GM12878 (cell line): ENCODE results near the gene SPTBN1. TPM values are rescaled to one million over a fixed set of nuclear protein-coding genes. Genes with fewer than 3 reads are reported as not detected.

Source experiments
- CHD4 ChIP-seq: fragments of 200-600 bp; sonication (generic); IDR thresholded peaks from 2 replicates; pipeline ENCODE4 v1.6.1; 2016; ENCODE audit warnings: mild to moderate bottlenecking
- MTA3 ChIP-seq: IDR thresholded peaks from 2 replicates; pipeline ENCODE4 v1.6.1; 2012; ENCODE audit warnings: low read length, inconsistent platforms, borderline replicate concordance
- MXI1 ChIP-seq: fragments of 150-350 bp; IDR thresholded peaks from 2 replicates; pipeline ENCODE4 v1.6.1; 2011; ENCODE audit warnings: low read depth, mild to moderate bottlenecking, inconsistent platforms, low read length, improper control_type of control experiment
- NBN ChIP-seq: fragments of 450-650 bp; IDR thresholded peaks from 2 replicates; pipeline ENCODE4 v1.6.1; 2016
- RAD51 ChIP-seq: fragments of 450-650 bp; IDR thresholded peaks from 2 replicates; pipeline ENCODE4 v1.6.1; 2016; ENCODE audit warnings: moderate library complexity, mild to moderate bottlenecking, inconsistent platforms
- RB1 ChIP-seq: fragments of 450-650 bp; formaldehyde crosslinking; IDR thresholded peaks from 2 replicates; pipeline ENCODE4 v1.6.1; 2017; ENCODE audit warnings: mild to moderate bottlenecking, borderline replicate concordance
- RUNX3 ChIP-seq: IDR thresholded peaks from 2 replicates; pipeline ENCODE4 v1.6.1; 2012; ENCODE audit warnings: low read length, inconsistent platforms
- TARDBP ChIP-seq: IDR thresholded peaks from 2 replicates; pipeline ENCODE4 v1.6.1; 2016; ENCODE audit warnings: borderline replicate concordance
- polyA plus RNA-seq, 11 experiments: library from polyadenylated mRNA; depleted of rRNA in 4 of 11; unstranded in 6 of 11; stranded (reverse) in 5 of 11; fragments of >200 nt; fragmentation: Nextera tagmentation in 4 of 11; fragmentation: Illumina TruSeq in 1 of 11; extraction: Ambion mirVana in 4 of 11; extraction: Trizol in 1 of 11; gene quantifications; 1 replicate in 1 of 11; 2 replicates in 10 of 11; pipeline versions ENCODE4 v1.2.1 to v1.2.3, GENCODE V29; 2011 to 2016; ENCODE audit warnings: inconsistent platforms in 2 of 11, missing spikeins in 2 of 11, low read depth in 1 of 11
- total RNA-seq, 4 experiments: library from RNA; depleted of rRNA in 3 of 4; stranded (reverse); fragments of >200 nt in 3 of 4; fragmentation: Illumina TruSeq in 1 of 4; extraction: Trizol in 1 of 4; gene quantifications; 2 replicates each; pipeline versions ENCODE4 v1.2.1 to v1.2.3, GENCODE V29; 2013 to 2021
- TF ChIP-seq, protein P1 (sequence below): fragments of 450-650 bp; IDR thresholded peaks from 2 replicates; pipeline ENCODE4 v1.6.1; 2017; ENCODE audit warnings: mild to moderate bottlenecking, moderate library complexity
- TF ChIP-seq, protein P2 (sequence below): IDR thresholded peaks from 2 replicates; pipeline ENCODE4 v1.6.1; 2012; ENCODE audit warnings: low read length, inconsistent platforms
- TF ChIP-seq, protein P3 (sequence below): fragments of 450-650 bp; IDR thresholded peaks from 2 replicates; pipeline ENCODE4 v1.6.1; 2017; ENCODE audit warnings: mild to moderate bottlenecking, moderate library complexity
- TF ChIP-seq, protein P4 (sequence below): IDR thresholded peaks from 2 replicates; pipeline ENCODE4 v1.6.1; 2012; ENCODE audit warnings: low read depth, low read length, improper control_type of control experiment
- TF ChIP-seq, protein P5 (sequence below): fragments of 450-650 bp; formaldehyde crosslinking; IDR thresholded peaks from 2 replicates; pipeline ENCODE4 v1.4.0; 2022; ENCODE audit warnings: mild to moderate bottlenecking, moderate library complexity

The SPTBN1 gene
- total and polyA plus RNA-seq, 10 of the 15 experiments (the other 5 are each of a cell fraction or from before 2014, with no cell fraction given): 20.6 to 154 (median 76.7) TPM

DNA sequence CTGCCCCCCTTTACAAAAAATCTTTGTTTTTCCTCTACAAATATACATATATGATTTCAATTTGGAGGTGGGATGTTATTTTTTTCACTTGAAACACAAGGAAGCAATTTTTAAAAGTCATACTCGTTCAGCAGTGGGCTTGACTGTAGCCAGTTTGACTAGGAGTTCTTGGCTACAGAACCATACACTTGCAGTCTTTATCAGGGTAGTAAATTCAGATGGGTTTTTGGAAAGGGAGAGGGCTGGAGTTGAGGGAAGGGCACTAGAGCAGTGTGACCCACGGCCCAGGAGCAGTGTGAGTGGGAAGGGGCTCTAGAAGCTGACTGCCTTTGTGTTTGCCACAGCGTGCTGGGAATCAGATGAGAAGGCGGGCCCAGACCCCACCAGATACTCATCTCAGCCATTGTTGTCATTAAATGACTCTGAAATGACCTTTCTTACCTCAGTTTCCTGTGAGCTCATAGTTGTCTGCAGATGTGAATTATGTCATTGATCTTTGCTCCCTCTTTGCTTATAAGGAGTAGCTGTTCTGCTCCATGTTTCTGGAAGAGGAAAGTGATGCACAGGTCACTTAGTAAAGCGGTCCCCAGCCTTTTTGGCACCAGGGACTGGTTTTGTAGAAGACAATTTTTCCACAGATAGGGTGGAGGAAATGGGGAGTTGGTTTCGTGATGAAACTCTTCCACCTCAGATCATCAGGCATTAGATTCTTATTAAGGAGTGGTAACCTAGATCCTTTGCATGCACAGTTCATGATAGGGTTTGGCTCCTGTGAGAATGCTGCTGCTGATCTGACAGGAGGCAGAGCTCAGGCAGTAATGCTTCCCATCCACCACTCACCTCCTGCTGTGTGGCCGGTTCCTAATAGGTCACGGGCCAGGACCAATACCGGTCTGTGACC, 116.8 kb downstream of the SPTBN1 start (continued):
- TF ChIP-seq, protein P1, sequence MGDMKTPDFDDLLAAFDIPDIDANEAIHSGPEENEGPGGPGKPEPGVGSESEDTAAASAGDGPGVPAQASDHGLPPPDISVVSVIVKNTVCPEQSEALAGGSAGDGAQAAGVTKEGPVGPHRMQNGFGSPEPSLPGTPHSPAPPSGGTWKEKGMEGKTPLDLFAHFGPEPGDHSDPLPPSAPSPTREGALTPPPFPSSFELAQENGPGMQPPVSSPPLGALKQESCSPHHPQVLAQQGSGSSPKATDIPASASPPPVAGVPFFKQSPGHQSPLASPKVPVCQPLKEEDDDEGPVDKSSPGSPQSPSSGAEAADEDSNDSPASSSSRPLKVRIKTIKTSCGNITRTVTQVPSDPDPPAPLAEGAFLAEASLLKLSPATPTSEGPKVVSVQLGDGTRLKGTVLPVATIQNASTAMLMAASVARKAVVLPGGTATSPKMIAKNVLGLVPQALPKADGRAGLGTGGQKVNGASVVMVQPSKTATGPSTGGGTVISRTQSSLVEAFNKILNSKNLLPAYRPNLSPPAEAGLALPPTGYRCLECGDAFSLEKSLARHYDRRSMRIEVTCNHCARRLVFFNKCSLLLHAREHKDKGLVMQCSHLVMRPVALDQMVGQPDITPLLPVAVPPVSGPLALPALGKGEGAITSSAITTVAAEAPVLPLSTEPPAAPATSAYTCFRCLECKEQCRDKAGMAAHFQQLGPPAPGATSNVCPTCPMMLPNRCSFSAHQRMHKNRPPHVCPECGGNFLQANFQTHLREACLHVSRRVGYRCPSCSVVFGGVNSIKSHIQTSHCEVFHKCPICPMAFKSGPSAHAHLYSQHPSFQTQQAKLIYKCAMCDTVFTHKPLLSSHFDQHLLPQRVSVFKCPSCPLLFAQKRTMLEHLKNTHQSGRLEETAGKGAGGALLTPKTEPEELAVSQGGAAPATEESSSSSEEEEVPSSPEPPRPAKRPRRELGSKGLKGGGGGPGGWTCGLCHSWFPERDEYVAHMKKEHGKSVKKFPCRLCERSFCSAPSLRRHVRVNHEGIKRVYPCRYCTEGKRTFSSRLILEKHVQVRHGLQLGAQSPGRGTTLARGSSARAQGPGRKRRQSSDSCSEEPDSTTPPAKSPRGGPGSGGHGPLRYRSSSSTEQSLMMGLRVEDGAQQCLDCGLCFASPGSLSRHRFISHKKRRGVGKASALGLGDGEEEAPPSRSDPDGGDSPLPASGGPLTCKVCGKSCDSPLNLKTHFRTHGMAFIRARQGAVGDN: peak; percentile 62; the same call in 1 of the 2 replicates
- TF ChIP-seq, protein P2, sequence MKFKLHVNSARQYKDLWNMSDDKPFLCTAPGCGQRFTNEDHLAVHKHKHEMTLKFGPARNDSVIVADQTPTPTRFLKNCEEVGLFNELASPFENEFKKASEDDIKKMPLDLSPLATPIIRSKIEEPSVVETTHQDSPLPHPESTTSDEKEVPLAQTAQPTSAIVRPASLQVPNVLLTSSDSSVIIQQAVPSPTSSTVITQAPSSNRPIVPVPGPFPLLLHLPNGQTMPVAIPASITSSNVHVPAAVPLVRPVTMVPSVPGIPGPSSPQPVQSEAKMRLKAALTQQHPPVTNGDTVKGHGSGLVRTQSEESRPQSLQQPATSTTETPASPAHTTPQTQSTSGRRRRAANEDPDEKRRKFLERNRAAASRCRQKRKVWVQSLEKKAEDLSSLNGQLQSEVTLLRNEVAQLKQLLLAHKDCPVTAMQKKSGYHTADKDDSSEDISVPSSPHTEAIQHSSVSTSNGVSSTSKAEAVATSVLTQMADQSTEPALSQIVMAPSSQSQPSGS: peak; percentile 88
- TF ChIP-seq, protein P3, sequence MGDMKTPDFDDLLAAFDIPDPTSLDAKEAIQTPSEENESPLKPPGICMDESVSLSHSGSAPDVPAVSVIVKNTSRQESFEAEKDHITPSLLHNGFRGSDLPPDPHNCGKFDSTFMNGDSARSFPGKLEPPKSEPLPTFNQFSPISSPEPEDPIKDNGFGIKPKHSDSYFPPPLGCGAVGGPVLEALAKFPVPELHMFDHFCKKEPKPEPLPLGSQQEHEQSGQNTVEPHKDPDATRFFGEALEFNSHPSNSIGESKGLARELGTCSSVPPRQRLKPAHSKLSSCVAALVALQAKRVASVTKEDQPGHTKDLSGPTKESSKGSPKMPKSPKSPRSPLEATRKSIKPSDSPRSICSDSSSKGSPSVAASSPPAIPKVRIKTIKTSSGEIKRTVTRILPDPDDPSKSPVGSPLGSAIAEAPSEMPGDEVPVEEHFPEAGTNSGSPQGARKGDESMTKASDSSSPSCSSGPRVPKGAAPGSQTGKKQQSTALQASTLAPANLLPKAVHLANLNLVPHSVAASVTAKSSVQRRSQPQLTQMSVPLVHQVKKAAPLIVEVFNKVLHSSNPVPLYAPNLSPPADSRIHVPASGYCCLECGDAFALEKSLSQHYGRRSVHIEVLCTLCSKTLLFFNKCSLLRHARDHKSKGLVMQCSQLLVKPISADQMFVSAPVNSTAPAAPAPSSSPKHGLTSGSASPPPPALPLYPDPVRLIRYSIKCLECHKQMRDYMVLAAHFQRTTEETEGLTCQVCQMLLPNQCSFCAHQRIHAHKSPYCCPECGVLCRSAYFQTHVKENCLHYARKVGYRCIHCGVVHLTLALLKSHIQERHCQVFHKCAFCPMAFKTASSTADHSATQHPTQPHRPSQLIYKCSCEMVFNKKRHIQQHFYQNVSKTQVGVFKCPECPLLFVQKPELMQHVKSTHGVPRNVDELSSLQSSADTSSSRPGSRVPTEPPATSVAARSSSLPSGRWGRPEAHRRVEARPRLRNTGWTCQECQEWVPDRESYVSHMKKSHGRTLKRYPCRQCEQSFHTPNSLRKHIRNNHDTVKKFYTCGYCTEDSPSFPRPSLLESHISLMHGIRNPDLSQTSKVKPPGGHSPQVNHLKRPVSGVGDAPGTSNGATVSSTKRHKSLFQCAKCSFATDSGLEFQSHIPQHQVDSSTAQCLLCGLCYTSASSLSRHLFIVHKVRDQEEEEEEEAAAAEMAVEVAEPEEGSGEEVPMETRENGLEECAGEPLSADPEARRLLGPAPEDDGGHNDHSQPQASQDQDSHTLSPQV: 0 out of 2 replicates have a peak, but pooled peaks have one; percentile 20
- TF ChIP-seq, protein P4, sequence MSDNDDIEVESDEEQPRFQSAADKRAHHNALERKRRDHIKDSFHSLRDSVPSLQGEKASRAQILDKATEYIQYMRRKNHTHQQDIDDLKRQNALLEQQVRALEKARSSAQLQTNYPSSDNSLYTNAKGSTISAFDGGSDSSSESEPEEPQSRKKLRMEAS: no peak
- 0 out of 2 replicates have a peak, but pooled peaks have one; percentile 36 for TF ChIP-seq MXI1
- TF ChIP-seq MTA3: no peak
- TF ChIP-seq CHD4: no peak
- TF ChIP-seq RB1: no peak
- TF ChIP-seq RAD51: no peak
- no peak for TF ChIP-seq NBN
- no peak for TF ChIP-seq TARDBP
- peak; percentile 82 for TF ChIP-seq RUNX3
- TF ChIP-seq, protein P5, sequence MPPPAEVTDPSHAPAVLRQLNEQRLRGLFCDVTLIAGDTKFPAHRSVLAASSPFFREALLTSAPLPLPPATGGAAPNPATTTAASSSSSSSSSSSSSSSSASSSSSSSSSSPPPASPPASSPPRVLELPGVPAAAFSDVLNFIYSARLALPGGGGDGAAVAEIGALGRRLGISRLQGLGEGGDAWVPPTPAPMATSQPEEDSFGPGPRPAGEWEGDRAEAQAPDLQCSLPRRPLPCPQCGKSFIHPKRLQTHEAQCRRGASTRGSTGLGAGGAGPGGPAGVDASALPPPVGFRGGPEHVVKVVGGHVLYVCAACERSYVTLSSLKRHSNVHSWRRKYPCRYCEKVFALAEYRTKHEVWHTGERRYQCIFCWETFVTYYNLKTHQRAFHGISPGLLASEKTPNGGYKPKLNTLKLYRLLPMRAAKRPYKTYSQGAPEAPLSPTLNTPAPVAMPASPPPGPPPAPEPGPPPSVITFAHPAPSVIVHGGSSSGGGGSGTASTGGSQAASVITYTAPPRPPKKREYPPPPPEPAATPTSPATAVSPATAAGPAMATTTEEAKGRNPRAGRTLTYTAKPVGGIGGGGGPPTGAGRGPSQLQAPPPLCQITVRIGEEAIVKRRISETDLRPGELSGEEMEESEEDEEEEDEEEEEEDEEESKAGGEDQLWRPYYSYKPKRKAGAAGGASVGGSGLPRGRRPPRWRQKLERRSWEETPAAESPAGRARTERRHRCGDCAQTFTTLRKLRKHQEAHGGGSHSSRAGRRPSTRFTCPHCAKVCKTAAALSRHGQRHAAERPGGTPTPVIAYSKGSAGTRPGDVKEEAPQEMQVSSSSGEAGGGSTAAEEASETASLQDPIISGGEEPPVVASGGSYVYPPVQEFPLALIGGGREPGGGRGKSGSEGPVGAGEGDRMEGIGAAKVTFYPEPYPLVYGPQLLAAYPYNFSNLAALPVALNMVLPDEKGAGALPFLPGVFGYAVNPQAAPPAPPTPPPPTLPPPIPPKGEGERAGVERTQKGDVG (CRISPR knock-in tag): no peak
